GM19025 (cell line): ENCODE data around the gene THRB.

ENCODE experiments used
- ATAC-seq: cut with Tn5 transposase; IDR thresholded peaks from one replicate; pipeline ENCODE4 v1.9.1; 2021; ENCODE audit warnings: mild to moderate bottlenecking, low read depth, moderate library complexity; ENCODE audit not compliant: unreplicated experiment

Gene THRB

DNA sequence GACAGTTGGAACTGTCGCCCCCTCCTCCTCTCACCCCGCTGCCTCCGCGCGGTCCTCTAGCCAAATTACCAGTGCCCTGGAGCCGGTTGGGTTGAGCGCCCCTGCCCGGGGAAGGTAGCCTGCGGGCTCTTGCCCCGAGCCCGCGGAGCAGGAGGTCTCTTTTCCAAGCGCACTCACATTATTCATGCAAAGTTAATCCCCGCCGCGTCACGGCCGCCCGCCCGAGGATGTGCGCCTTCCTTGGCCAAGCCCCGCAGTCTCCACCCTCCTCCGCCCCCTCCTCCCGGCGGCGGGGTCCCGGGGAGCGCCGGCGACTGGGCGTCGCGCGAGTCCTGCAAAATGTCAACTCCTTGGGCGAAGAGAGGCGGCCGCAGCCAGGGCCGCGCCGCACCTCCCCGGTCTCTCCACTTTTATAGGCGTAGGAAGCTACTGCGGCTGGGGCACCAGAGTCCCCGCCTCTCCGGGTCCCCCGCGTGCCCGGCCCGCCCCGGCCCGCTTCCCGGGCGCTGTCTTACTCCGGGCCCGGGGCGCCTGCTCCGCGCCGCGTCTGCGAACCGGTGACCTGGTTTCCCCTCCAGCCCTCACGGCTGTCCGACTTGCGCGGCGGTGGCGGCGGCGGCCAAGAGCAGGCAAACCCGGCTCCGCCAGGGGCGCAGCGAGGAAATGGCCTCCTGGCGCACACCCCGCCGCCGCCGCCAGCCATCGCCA is at the start of gene THRB:
Gene THRB (minus strand): TSS at position 233 of the 708 bp plus-strand sequence.
- ATAC-seq = peak; percentile 51

GRCh38 chr3:24541935-24542334 is 47.3 kb upstream of the THRB start:
- ATAC-seq = no peak

DNA sequence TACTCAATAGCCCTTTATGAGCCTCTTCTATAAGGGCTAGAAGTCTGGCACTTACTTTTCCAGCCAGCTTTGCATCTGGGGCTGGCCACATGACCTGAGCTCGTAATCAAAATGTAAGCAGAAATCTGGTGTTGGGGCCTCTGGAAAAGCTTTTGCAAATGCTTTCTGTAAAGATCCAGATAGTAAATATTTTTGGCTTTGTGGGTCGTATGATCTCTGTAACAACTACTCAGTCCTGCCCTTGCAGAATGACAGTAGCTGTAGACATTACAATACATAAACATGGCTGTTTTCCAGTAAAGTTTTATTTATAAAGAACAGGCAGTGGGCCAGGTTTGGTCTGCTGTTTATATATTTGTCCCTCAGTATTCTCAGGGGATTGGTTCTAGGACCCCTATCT is 46.2 kb upstream of the THRB start:
- ATAC-seq = no peak

DNA sequence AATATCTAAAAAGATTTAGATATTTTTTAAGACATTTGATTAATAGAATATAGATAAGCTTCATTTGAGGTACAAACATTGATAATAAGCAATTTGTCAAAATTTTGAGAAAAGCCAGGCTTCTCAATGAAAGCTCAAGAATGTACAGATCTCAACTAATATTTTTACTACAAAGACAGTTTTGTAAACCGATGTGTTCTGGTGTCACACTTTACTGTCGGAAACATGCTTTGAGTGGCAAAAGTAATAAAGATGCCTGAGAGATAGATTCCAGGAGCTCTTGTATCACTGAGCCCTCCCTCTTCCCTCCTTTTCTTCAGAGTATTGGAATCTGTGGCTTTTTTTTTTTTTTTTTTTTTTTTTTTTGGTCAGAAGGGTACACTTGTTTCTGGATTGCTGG is 45.0 kb upstream of the THRB start:
- no peak for ATAC-seq

- no peak for ATAC-seq
Measured at GRCh38 chr3:24538891-24539290, 44.2 kb upstream of the THRB start.

DNA sequence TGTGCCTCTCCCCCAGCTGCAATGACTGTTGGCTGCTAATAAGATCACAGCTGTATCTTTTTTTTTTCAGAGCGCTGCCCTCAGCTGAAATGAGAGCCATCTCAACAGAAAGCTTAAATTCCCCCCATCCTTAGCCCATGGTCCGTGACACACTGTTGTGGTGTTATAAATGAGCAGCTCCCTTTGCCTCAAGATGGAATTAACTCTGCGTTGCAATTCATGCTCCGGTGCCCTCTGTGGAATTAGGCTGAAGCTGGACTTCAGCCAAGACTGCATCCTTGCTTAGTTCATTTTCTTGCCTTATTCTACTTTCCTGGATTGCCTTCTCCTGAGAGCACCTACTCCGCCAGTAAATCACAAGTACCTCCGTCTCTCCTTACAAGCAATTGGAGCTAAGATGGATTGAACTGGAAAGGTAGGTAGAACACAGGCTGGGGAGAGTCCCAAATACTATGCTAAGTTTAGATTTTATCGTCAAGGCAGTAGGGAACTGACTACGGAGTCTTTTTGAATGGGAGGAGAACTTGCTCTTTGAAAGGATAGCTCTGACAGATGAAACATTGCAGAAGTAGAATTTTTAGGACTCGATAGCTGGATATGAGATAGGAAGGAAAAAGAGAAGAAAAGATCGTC is 39.0 kb upstream of the THRB start:
- no peak for ATAC-seq

GRCh38 chr3:24530471-24530870 is 35.8 kb upstream of the THRB start:
- ATAC-seq = no peak

DNA sequence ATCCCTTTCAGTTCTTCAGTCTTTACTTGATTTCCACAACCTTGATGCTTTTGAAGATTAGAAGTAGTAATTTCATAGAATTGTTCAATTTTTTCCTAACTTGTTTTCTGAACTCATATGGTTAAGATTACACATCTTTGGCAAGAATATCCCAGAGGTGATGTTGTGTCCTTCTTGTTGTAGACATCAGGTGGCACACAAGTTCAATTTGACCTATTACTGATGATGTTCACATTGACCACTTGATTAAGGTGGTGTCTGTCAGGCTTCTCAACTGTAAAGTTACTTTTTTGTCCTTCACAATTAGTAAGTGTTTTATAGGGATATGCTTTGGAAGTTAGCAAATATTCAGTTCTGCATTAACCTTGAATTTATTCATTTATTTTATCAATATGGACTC is 34.6 kb upstream of the THRB start:
- no peak for ATAC-seq

DNA sequence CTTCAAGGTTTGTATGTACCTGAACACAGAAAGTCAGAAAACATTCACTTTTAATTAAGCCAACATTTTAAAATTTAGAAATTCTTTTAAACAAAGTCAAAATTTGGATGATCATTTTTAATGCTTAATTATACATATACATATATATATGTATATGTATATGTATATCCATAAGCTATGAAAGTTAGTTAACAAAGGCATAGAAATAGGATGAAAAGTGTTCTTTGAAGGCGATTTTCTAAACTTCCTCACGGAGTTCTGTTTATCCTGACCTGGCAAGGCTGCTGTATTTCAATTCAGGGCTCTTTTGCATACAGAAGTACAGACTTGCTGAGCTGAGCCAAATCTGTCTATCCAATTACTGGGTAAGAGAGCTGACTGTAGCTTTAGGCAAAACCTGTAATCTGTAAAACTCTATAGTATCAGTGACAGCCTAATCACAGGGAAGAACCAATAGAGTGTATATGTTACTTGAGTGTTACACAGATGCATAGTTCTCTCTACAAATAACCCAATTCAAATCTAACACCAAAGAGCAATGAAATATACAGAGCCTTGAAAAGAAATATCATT is 32.1 kb upstream of the THRB start:
- no peak for ATAC-seq

DNA sequence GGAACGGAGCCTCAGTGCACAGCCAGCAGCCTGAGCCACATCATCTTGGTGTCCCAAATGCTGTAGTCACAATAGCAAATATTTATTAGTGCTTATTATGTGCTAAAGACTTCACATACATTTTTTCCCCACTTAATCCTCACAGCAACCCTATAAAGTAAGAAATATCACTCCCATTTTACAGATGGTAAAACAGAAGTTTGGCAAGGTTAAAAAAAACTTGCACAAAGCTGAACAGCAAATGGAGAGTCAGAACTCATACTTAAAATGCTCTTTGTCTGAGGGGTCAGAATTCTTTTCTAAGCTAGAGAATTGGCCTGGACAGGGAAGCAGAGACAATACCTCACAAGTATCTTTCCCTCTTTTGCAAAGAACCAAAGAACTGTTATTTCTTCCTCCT is 30.9 kb upstream of the THRB start:
- no peak for ATAC-seq

DNA sequence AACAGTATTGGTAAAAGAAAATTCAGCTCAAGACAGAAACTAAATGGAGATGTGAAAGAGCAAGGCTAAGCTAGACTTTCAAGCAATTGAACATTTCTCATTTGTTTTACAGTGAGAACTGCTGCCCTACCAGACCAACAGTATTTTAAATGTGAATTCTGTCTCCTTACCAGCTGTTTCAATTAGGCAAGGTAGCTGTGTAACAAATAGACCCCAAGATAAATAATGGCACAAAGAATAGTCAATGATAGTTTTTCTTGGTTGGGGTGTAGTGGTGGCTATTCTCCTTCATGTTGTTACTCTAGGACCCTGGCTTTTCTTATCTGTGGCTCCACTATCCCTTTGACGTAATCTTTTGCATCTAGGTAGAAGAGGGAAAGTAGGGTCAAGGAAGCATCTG is 30.4 kb upstream of the THRB start:
- ATAC-seq = no peak

DNA sequence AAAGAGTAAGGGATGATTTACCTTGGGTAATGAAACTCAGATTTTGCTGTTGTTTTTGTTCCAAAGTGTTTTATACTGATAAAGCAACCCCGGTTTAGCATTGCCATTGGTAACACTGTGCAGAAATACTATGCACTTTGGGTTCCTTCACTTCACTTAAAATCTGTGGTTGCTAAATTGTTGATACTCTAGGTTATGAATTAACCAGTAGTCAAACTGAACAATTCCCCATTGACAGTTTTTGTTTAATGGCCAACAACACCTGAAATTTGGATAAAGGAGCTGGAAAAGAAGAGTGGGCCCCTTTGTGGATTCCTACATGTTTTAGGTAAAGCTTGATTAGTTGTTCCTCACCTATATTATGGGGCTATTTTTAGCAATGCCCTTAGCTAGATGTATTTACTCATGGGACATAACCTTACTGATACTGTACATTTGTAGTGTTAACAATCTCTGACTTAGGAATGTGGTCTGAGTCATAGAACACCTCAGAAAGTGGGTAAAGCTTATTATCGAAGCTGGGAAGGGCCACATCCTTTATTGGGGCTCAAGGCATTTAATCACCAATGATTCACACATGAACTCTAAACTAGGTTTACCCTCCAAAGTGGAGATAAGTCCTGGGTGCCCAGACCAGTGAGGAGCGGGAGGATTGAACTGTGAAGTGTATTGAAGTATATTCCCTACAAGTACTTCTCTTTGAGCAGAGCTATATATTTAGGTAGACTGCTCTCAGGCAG is 29.5 kb upstream of the THRB start:
- no peak for ATAC-seq

DNA sequence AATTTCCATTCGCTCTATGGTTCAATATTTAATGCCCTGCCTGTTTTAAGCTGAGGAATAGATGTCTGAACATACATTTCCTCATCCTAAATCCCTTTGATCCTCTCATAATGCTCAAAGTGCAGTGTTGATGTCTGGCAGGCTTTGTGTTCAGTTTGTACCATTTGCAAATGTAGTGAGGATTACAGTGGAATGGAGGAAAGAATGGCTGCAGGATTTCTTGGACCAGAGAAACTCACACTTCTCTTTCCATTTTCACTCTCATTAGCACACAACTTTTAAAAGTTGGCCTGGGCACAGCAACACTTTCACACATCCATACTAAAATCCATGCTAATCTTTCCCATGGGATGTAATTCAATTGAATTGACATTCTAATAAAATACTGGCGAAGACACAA is 28.6 kb upstream of the THRB start:
- ATAC-seq = no peak

DNA sequence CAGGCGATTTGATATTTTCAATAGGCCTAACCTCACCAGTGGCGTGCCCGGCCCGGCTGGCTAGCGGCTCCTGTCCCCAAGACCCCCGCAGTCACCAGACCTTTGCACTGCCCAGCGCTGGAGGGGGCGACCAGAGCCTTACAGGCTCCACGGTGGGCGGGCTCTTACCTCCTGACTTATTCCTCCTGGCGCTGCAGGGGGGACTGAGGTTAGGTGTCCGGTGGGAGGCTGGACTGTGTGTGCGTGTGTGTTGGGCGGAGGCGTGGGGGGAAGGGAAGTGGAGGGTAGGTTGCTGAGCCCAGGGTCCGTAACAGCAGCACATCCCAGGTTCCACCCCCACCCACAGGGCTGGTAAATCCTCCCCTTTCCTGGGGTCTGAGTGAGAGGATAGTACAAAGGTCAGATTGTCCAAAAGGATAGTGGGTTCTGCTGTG is 27.5 kb upstream of the THRB start:
- no peak for ATAC-seq

- ATAC-seq = no peak
Measured at GRCh38 chr3:24521420-24522145, 26.9 kb upstream of the THRB start.

DNA sequence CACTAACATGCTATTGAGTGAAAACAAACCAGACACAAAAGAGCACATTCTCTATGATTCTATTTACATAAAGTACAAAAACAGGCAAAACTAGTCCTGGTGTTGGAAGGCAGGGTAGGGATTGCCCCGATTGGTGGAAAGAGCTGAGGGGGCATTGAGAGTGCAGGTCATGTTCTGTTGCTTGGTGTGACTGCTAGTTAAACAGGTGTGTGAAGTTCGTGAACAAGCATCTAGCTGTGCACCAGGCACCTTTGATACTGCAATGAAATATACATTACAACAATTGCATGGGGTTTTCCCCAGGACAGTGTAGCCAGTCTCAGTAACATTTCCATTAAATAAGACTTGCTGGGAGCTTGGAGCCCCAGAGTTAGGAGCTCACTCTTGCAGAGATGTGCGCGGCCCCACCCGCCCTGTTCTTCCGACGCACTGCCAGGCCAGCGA is 26.3 kb upstream of the THRB start:
- no peak for ATAC-seq

GRCh38 chr3:24520101-24520495 is 25.4 kb upstream of the THRB start:
- no peak for ATAC-seq

- peak; percentile 63 for ATAC-seq
Measured at GRCh38 chr3:24519368-24520100, 24.9 kb upstream of the THRB start.

GRCh38 chr3:24518990-24519367 is 24.3 kb upstream of the THRB start:
- ATAC-seq = no peak

DNA sequence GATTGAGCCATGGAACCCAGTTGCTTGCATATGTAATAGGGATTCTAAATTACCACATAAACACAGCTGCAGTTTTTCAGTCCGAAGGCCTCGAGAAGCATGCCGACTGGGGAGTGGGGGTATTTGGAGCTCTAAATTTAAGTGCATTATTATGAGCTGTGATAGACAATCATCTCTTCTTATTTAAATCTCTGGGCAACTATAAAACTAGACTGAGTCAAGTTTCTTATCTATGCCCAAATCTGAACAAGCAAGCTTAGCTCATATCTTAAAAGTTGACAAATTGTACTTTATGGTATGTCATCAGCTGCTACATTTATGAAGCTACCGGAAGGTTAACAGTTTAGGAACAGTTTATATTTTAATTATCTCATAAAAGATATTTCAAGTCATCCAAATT is 19.5 kb upstream of the THRB start:
- no peak for ATAC-seq
